GM15510 (cell line): ENCODE data around the gene NCBP2.

Source experiments
- POLR2A ChIP-seq: IDR thresholded peaks from 3 replicates; pipeline ENCODE4 v1.6.1; 2011; ENCODE audit warnings: borderline replicate concordance; ENCODE audit not compliant: insufficient read length; ENCODE audit errors: extremely low read depth

The NCBP2 gene

DNA sequence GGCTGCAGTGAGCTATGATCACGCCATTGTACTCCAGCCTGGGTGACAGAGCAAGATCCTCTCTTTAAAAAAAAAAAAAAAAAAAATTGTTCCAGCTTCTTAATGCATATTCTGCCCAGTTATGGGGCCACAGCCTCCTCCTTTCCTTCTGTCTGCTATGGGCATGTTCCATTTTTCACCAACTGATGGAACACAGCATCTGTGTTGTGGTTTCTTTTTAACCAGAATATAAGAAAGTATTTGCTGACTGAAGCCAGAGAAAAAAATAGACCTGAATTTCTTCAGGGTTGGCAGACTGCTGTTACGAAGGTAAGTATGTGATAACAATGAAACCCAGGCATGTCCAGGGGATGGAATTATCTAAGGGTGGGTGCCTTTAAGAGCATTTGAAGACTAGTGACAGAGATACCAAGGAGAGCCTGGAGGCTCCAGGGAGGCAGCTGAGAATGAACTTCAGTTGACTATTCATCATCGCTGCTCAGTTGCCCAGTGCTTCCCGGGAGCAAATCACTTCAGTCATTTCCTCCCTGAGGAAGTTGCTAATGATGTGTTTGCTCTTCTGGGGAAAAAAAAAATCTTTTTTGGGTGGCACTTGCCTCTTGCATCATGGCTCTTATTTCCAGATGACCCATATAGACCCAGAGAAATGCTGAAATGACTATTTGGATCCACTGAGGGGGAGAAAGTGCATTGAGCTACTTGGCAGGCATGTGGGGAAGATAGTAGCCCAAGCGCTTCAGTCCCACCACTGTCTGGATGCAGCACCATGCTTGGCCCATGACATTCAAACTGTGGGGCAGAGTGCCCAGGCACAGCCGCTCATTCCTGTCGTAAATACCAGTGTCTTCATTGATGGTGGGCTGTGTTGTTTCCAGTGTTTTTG lies 14.5 kb downstream of the NCBP2 start:
- TF ChIP-seq POLR2A: no peak

DNA sequence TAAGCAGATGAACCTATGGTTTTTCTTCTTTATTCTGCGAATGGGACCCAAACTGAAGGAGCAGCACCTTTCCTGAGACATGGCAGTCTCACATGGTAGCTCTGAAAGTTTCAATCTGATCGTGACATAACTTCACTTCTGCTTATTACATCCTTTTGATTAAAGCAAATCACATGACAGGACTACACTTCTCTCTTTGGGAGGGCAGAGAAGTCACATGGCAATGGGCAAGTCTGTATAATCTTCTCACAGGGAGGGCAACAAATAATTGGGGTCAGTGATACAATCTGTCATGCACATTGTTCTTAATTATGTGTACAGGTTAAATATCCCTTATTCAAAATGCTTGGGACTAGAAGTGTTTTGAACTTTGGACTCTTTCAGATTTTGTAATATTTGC lies 21.6 kb downstream of the NCBP2 start:
- TF ChIP-seq POLR2A: no peak

DNA sequence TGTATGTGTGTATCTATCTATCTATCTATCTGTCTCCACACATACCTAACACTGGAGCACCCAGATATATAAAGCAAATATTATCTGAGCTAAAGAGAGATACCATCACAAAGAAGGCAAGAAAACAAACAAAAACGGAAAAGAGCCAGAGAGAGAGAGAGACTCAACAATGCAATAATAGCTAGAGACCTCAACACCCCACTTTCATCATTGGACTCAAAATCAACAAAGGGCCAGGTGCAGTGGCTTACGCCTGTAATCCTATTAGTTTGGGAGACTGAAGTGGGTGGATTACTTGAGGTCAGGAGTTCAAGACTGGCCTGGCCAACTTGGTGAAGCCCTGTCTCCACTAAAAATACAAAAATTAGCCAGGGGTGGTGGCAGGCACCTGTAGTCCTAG lies 23.4 kb downstream of the NCBP2 start:
- no peak for TF ChIP-seq POLR2A

DNA sequence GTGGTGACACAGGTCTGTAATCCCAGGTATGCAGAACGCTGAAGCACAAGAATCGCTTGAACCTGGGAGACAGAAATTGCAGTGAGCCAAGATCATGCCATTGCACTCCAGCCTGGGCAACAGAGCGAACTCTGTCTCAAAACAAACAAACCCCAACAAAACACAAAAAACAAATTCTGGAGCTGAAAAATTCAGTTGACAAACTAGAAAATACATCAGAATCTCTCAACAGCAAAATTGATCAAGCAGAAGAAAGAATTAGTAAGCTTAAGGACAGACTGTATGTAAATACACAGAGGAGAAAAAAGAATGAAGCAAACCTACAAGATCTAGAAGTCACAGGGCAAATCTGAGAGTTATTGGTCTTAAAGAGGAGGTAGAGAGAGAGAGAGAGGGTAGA lies 25.3 kb downstream of the NCBP2 start:
- TF ChIP-seq POLR2A: no peak

DNA sequence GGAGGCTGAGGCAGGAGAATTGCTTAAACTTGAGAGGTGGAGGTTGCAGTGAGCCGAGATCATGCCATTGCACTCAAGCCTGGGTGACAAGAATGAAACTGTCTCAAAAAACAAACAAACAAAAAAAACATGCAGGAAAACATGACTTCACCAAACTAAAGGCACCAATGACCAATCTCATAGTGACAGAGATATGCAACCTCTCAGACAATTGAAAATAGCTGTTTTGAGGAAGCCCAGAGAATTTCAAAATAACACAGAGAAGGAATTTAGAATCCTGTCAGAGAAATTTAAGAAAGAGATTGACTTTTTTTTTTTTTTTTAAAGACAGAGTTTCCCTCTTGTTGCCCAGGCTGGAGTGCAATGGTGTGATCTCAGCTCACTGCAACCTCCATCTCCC lies 26.1 kb downstream of the NCBP2 start:
- TF ChIP-seq POLR2A: no peak

DNA sequence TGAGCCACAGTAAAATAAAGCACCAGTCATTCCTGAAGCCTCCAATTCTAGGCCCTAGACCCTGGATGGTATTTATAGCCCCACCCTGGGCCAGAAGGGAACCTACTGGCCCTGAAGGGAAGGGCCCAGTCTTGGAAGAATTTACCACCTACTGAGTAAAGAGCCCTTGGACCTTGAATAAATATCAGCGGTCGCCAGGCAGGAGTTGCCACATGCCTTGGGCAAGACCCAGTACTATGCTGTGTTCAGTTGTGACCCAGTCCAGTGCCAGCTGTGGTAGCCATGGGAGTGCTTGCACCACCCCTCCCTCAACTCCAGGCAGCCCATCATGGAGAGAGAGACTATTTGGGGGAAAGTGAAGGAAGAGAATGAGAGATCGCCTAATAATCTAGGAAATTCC lies 27.0 kb downstream of the NCBP2 start:
- TF ChIP-seq POLR2A: no peak

DNA sequence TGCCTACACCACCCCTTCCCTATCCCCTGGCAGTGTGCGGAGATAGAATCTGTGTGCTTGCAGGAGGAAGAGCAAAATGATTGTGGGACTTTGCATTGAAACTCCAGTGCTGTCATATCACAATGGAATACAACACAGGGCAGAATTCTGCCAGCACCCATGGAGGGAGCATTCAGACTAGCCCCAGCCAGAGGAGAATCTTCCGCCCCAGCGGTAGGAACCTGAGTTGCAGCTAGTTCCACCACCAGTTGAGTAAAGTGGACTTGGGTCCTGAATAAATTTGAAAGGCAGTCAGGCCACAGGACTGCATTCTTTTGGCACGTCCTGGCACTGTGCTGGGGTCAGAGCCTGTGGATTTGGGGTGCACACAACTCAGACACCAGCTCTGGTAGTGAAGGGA lies 27.5 kb downstream of the NCBP2 start:
- TF ChIP-seq POLR2A: no peak

DNA sequence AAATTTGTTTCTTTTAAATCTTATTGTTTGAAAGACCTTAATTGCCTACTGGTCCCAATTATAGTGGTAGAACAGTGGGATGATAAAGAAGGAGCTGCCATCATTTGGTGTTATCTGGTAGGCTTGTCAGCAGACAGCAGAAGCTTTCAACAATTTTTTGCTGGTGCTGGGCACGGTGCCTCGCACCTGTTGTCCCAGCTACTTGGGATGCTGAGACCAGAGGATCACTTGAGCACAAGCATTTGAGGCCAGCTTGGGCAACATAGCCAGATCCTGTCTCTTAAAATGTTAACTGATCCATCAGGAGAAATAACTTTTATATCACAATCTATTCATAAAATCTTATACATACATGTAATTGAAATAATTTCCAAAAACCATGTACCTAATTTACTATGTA lies 38.6 kb downstream of the NCBP2 start:
- no peak for TF ChIP-seq POLR2A

DNA sequence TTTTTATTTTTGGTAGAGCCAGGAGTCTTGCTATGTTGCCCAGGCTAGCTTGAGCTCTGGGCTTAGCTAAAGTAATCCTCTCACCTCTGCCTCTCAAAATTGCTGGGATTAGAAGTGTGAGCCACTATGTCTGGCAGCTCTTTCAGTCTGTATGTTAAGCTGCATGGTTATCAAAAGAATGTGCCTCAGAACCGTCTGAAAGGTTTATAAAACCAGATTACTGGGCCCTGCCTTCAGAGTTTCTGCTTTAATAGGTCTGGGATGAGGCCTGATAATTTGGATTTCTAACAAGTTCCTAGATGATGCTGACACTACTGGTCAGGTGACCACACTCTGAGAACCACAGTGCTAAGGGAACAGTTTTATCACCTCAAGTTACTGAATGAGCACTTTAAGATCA lies 40.0 kb downstream of the NCBP2 start:
- TF ChIP-seq POLR2A: no peak

DNA sequence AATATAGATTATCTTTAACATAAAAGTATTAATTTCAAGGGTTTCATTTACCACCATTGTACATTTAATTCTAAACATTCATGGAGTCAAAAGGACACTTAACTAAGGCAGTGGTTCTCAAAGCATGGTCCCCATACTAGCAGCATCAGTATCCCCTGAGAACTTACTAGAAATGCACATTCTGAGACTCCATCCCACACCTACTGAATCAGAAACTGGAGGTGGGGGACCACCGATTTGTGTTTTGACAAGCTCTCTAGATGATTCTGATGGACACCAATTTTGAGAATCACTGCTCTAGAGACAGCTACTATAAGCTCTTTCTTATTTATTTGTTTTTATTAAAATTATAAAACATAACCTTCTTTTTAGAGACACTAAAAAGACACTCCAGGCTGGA lies 40.6 kb downstream of the NCBP2 start:
- no peak for TF ChIP-seq POLR2A

DNA sequence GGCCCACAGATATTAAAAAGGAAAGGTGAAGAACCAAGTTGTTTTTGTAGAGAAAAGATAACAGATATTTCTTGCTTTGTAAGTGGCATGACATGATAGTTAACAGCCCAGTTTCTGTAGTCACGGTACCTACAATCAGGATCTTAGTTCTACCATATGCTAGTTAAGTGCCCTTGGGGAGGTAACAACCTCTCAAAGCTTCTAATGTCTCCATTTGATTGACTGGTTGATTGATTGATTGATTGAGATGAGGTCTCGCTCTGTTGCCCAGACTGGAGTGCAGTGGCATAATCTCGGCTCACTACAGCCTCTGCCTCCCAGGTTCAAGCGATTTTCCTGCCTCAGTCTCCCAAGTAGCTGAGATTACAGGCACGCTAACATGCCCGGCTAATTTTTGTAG lies 46.1 kb downstream of the NCBP2 start:
- TF ChIP-seq POLR2A: no peak

DNA sequence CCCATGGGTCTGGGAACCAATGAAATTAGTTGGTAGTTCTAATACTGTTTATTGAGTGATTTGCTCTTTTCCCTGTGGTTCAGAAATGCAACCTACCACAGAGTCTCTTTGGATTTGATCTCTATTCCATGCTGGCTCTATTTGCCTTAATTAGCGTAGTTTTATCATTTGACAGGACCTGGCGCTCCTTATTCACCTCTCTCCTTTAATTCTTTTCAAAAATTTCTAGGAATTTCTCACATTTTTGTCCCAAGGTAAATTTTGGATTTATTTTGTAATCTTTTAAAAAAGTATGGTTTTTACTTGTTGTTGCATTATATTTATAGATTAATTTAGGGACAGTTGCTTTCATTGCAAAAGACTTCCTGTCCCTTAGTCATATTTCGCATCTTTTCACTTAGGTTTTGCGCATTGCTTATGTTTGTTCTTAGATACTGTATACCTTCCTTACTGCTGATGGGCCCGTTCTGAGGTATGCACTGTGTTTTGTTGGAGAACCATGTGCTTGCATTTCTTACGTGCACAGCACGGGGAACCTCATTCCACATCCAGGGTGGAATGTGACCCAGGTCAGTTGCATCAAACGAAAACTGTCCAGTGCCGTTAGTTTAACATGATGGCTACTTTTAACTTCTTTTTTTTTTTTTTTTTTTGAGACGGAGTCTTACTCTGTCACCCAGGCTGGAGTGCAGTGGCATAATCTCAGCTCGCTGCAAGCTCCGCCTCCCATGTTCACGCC lies 47.6 kb downstream of the NCBP2 start:
- TF ChIP-seq POLR2A: no peak

DNA sequence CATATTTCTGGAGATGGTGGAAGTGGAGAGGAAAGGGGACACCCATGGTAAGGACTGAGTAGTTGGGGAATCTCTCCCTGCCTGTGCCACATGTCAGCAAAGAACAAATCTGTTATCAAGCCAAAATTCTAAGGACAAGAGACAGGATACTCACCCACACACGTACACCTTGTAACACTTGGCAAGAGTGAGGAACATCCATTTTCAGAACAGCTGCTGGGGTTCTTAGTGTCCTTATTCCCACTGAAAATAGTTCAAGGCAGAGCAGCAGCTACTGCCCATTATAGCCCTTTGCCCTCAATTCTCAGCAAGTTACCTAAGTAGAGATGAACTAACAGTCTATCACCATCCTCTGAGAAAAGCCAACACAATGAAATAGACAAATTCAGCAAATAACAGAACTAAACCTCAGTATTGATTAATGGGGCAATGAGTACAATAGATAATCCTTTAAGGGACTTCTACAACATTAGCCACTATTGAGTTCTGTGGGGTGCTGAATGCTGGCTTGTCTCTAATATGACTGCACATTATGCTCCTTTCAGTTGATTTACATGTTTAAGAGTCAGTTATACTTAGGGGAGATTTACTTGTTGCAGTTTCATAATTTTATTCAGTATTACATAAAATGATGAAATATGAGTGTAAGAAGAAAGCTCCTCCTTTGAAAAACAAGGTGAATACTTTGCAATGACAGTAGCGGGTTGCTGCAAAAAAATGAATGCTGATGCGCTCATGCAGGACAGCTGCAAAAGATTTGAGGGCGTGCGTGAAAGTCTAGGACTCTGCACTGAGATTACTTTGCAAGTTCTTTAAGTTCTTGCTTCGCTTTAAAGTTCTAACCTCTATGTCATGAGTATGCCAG lies 52.3 kb downstream of the NCBP2 start:
- TF ChIP-seq POLR2A: no peak

DNA sequence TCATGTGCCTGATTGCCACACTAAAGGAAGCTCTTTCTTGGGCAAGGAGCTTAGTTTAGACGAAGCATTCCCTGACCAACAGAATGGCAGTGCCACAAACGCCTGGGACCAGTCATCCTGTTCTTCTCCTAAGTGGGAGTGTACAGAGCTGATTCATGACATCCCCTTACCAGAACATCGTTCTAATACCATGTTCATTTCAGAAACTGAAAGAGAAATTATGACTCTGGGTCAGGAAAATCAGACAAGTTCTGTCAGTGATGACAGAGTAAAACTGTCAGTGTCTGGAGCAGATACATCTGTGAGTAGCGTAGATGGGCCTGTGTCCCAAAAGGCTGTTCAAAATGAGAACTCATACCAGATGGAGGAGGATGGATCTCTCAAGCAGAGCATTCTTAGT lies 56.2 kb downstream of the NCBP2 start:
- no peak for TF ChIP-seq POLR2A
